ENCODE results near the gene FNIP2. TPM values are rescaled to one million over a fixed set of nuclear protein-coding genes. Genes with fewer than 3 reads are reported as not detected.
A peak's percentile ranks its signal among the peaks of the same experiment; 100 is the strongest.

Gene FNIP2
- total and polyA plus RNA-seq, 10 of the 15 experiments (the other 5 are each of a cell fraction or from before 2014, with no cell fraction given), result 0.03 to 0.38 (median 0.15) TPM

DNA sequence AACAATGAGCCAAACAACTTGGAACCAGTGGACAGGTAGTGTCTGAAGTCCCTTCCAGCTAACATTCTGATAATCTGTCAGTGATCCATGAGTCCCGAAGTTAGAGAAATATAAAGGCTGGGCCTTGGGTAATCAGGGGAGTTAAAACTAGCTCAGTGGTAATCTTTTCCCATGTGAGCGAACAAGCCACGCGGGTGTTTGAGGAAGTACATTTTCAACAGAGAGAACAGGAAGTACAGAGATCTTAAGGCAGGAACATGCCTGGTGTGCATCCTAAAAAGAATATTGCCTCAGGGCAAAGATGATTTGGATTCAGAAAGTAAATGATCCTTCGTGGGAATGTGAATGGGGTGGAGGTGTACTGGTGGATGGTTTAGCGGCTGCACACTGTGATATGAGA, 42.9 kb downstream of the FNIP2 start:
- intact Hi-C loops (cut with micrococcal nuclease; ENCODE audit: unreplicated experiment), result no loop called here
- SMC1A ChIA-PET (ENCODE audit: uncharacterized antibody, unreplicated experiment), result interaction anchor here (0.6 to 16.0 kb wide), 18 partner anchors 11 to 348 kb away, joined by 3 to 291 read pairs (median 4); no protein-coding TSS in a partner anchor
- H2AFZ ChIP-seq (ENCODE audit: control insufficient read depth, low read depth, low read length), result peak overlapping the region; percentile 57
- CTCF ChIA-PET, result interaction anchor here (1.0 to 3.1 kb wide), 14 partner anchors 8 to 367 kb away, joined by 3 to 22 read pairs (median 6); no protein-coding TSS in a partner anchor
- no peak for DNase-seq (ENCODE audit: low read depth, low spot score)
- peak overlapping the region; percentile 43; the same call in 1 of the 2 replicates for H3K9ac ChIP-seq (ENCODE audit: control insufficient read depth, insufficient read depth, low read length)
- POLR2A ChIA-PET, result interaction anchor here (1.2 to 4.8 kb wide), 7 partner anchors 11 to 42 kb away, joined by 3 to 52 read pairs (median 8); no protein-coding TSS in a partner anchor
- H3K79me2 ChIP-seq (ENCODE audit: control insufficient read depth, insufficient read depth, low read length), result peaks cover 7% of the 10 kb centered on the region
- RAD21 ChIA-PET (ENCODE audit: unreplicated experiment), result interaction anchor here (0.6 to 4.2 kb wide), 18 partner anchors 7 to 395 kb away, joined by 3 to 42 read pairs (median 10); partner anchors contain the start of gene FNIP2
- H3K36me3 ChIP-seq (ENCODE audit: control insufficient read depth in 2 of 2, insufficient read depth in 2 of 2, low read length in 1 of 2), result no peaks in the 10 kb centered on the region
- no peak; the same call in 2 of the 3 replicates for ATAC-seq
- peaks cover 30% of the 10 kb centered on the region for H3K4me1 ChIP-seq (ENCODE audit: control insufficient read depth, insufficient read depth, low read length)
- peak overlapping the region; percentile 56; the same call in 1 of the 2 replicates for H3K4me2 ChIP-seq (ENCODE audit: control insufficient read depth, insufficient read depth)
- peak overlapping the region; percentile 43 for H3K27ac ChIP-seq (ENCODE audit: control insufficient read depth, insufficient read depth)
- in situ Hi-C loops (cut with MboI), result no loop called here
- H3K27me3 ChIP-seq (replicated peaks in 1 of 2; ENCODE audit: control insufficient read depth in 2 of 2, insufficient read depth in 2 of 2, low read length in 1 of 2), result no peaks in the 10 kb centered on the region; a peak in 1 of 4 replicates
- 30% methylated on average over 6 of the region's 6 CpGs for WGBS (ENCODE audit: insufficient coverage, insufficient replicate concordance, low lambda C conversion rate, missing lambda C conversion rate)
- H3K9me3 ChIP-seq (replicated peaks; ENCODE audit: control insufficient read depth, insufficient read depth, low read length), result no peaks in the 10 kb centered on the region; the same call in 2 of the 3 replicates
- no TSS peak for BruUV-seq (replicated peaks)
- H3K4me3 ChIP-seq, result no peak overlapping the region; the same call in 1 of the 2 replicates
- H4K20me1 ChIP-seq (ENCODE audit: control insufficient read depth, insufficient read depth), result no peaks in the 10 kb centered on the region
- FAIRE-seq, result no peak
- no peak for TF ChIP-seq PML (IDR thresholded peaks at IDR 0.05; ENCODE audit: low read length)
- TF ChIP-seq JUNB (IDR thresholded peaks at IDR 0.05), result no peak
- TF ChIP-seq, protein P1, sequence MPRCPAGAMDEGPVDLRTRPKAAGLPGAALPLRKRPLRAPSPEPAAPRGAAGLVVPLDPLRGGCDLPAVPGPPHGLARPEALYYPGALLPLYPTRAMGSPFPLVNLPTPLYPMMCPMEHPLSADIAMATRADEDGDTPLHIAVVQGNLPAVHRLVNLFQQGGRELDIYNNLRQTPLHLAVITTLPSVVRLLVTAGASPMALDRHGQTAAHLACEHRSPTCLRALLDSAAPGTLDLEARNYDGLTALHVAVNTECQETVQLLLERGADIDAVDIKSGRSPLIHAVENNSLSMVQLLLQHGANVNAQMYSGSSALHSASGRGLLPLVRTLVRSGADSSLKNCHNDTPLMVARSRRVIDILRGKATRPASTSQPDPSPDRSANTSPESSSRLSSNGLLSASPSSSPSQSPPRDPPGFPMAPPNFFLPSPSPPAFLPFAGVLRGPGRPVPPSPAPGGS (IDR thresholded peaks at IDR 0.05; ENCODE audit: borderline replicate concordance, insufficient read depth, low read depth, low read length, poor library complexity, severe bottlenecking), result no peak
- no peak for TF ChIP-seq EED (IDR thresholded peaks at IDR 0.05; ENCODE audit: low read depth)
- TF ChIP-seq SPI1 (IDR thresholded peaks at IDR 0.05; ENCODE audit: borderline replicate concordance, insufficient read depth, low read depth, low read length), result peak; percentile 30; the same call in 1 of the 2 replicates
- TF ChIP-seq NR2F1 (conservative IDR thresholded peaks at IDR 0.05), result no peak
- TF ChIP-seq, protein P2, sequence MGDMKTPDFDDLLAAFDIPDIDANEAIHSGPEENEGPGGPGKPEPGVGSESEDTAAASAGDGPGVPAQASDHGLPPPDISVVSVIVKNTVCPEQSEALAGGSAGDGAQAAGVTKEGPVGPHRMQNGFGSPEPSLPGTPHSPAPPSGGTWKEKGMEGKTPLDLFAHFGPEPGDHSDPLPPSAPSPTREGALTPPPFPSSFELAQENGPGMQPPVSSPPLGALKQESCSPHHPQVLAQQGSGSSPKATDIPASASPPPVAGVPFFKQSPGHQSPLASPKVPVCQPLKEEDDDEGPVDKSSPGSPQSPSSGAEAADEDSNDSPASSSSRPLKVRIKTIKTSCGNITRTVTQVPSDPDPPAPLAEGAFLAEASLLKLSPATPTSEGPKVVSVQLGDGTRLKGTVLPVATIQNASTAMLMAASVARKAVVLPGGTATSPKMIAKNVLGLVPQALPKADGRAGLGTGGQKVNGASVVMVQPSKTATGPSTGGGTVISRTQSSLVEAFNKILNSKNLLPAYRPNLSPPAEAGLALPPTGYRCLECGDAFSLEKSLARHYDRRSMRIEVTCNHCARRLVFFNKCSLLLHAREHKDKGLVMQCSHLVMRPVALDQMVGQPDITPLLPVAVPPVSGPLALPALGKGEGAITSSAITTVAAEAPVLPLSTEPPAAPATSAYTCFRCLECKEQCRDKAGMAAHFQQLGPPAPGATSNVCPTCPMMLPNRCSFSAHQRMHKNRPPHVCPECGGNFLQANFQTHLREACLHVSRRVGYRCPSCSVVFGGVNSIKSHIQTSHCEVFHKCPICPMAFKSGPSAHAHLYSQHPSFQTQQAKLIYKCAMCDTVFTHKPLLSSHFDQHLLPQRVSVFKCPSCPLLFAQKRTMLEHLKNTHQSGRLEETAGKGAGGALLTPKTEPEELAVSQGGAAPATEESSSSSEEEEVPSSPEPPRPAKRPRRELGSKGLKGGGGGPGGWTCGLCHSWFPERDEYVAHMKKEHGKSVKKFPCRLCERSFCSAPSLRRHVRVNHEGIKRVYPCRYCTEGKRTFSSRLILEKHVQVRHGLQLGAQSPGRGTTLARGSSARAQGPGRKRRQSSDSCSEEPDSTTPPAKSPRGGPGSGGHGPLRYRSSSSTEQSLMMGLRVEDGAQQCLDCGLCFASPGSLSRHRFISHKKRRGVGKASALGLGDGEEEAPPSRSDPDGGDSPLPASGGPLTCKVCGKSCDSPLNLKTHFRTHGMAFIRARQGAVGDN (IDR thresholded peaks at IDR 0.05), result peak; percentile 88
- TF ChIP-seq PAX5 (IDR thresholded peaks at IDR 0.05; ENCODE audit: borderline replicate concordance, low read depth, low read length), result no peak
- peak; percentile 17 for TF ChIP-seq MEF2B (IDR thresholded peaks at IDR 0.05; ENCODE audit: partially characterized antibody, poor library complexity, severe bottlenecking)
- TF ChIP-seq, protein P3, sequence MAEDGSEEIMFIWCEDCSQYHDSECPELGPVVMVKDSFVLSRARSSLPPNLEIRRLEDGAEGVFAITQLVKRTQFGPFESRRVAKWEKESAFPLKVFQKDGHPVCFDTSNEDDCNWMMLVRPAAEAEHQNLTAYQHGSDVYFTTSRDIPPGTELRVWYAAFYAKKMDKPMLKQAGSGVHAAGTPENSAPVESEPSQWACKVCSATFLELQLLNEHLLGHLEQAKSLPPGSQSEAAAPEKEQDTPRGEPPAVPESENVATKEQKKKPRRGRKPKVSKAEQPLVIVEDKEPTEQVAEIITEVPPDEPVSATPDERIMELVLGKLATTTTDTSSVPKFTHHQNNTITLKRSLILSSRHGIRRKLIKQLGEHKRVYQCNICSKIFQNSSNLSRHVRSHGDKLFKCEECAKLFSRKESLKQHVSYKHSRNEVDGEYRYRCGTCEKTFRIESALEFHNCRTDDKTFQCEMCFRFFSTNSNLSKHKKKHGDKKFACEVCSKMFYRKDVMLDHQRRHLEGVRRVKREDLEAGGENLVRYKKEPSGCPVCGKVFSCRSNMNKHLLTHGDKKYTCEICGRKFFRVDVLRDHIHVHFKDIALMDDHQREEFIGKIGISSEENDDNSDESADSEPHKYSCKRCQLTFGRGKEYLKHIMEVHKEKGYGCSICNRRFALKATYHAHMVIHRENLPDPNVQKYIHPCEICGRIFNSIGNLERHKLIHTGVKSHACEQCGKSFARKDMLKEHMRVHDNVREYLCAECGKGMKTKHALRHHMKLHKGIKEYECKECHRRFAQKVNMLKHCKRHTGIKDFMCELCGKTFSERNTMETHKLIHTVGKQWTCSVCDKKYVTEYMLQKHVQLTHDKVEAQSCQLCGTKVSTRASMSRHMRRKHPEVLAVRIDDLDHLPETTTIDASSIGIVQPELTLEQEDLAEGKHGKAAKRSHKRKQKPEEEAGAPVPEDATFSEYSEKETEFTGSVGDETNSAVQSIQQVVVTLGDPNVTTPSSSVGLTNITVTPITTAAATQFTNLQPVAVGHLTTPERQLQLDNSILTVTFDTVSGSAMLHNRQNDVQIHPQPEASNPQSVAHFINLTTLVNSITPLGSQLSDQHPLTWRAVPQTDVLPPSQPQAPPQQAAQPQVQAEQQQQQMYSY (CRISPR knock-in tag; IDR thresholded peaks at IDR 0.05), result no peak
- no peak for TF ChIP-seq MTA2 (IDR thresholded peaks at IDR 0.05; ENCODE audit: low read depth)
- peak; percentile 10; the same call in 1 of the 2 replicates for TF ChIP-seq ATF7 (IDR thresholded peaks at IDR 0.05; ENCODE audit: low read depth)

All from GM12878 (cell line).